CD4-positive, alpha-beta T cell treated with Interleukin-10 for 1 hour (primary cell): Measurements from ENCODE around the gene S100A16.

Source experiments
- DNase-seq: peaks from one replicate; pipeline ENCODE4 v3.0.0-alpha.2; 2020

S100A16 gene

DNA sequence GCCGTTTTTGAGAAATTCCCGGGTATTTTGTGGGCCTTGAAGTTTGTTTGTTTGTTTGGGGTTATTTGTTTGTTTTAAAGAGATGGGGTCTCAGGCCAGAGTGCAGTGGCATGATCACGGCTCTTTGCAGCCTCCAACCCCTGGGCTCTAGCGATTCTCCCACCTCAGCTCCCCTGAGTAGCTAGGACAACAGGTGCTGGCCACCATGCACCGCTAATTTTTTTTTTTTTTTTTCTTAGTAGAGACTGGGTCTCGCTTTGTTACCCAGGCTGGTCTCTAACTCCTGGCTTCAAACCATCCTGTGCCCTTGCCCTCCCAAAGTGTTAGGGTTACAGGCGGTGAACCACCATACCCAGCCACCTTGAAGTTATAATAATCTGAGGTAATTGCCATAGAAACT lies 22.9 kb upstream of the S100A16 start:
- DNase-seq: no peak

DNA sequence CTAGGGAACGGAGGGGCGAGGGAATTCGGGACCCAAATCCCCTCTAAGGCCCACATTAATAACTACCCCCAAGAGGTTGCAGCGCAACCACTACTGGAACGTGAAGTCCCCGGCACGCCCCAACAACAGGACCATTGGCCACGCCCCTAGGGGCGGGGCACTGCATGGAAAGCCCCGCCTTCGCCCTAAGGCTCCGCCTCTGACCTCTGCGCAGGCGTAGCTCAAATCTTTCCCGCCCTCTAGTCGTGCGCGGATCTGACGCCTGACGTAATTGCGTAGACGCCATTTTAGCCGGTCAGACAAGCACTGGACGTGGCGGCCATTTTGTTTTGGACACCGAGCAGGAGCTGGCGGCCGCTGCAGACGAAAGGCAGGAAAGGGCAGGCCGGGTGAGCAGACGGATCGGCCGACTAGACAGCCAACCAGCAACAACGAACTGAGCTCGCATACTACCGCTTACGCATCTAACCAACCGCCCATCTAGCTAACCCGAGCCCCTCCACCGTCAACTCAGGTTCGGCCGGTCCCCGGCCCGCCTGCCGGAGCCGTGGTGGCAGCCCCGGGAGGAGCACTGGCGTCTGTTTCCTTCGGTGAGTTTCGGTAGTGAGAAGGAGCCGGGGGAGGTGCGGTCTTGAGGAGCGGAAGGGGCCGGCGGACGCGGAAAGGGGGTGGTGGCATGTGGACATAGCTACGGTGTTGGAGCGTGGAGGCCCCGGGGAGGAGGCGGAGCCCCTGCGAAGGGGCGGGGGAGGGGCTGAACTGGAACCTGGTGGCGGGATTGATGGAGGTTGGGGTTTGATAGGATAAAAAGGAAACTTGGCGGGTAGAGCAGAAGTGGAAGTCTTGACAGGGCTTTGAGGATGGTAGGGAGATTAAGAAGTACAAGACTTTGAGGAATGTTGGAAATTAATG lies 21.1 kb upstream of the S100A16 start, which contains the start of gene CHTOP:
TSS of gene CHTOP (plus strand) at position 313 of the 912 bp plus-strand sequence. CDS start 2,523 bp downstream, outside the sequence.
- peak; percentile 97 for DNase-seq

DNA sequence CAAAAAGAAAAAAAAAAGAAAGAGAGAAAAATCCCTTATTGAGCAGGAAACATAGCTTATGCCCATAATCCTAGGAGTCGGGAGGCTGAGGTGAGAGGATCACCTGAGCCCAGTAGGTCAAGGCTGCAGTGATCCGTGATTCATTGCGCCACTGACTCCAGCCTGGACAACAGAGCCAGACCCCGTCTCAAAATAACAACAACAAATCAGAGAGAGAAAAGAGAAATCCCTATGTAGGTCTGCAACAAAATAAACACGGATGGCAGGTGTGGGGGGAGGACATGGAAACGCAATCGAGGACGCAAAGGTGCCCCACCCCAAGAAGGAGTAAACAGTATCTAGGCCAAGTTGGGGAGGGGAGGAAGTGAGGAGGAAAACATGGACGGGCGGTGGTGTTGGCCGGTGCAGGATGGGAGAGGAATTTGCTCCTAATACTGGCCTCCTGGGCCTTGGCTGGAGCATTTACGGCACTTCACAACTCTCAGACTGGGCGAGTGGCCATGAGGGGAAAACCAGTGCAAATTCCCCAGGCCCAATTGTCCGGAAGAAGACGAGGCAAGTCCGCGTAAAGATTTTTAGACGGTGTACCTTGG lies 20.3 kb upstream of the S100A16 start:
- DNase-seq: no peak

DNA sequence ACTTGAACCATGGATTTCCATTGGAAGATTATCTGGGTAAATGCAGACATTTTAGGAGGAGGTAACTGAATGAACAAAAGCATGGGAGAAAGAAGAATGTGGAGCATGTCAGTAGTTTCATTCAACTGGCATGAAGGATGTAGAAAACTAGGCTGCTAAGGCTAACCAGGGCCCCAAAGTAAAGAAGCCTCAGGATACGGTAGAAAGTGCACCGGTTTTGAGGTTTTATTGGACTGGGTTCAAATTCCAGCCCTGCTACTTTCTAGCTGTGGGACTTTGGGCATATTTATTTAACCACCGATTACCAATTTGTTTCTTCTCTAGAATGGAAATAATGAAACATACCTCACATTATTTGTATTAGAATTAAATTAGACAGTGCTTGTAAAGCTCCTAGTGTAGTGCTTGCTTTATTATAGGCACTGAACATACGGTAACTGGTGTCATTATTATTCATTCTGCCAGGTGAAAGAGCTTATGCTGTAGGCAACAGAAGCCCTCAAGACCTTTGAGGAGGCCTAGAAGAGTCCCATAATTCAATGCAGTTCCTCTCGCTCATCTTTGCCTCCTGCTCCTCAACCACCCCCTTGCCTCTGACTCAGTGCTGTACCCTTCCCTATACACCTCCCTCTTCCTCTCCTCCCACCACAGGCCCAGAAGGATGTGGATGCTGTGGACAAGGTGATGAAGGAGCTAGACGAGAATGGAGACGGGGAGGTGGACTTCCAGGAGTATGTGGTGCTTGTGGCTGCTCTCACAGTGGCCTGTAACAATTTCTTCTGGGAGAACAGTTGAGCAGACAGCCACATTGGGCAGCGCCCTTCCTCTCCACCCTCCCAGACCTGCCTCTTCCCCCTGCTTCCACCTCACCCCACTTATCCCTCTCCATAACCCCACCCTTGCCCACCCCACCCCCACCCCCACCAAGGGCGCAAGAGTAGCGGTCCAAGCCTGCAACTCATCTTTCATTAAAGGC lies 18.4 kb upstream of the S100A16 start:
- DNase-seq: no peak

DNA sequence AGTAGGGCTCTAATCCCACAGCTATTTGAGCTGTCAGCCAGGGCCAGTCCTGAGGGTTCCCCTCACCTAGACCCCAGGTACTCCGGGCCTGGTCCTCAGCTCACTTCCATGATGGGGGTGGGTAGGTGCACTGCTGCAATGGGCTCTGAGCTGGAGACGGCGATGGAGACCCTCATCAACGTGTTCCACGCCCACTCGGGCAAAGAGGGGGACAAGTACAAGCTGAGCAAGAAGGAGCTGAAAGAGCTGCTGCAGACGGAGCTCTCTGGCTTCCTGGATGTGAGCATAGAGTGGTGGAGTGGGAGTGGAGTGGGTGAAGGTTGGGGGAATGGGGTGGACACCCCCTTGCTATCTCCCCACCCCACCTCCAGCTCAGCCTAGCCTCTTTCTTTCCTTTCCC lies 17.4 kb upstream of the S100A16 start:
- no peak for DNase-seq

DNA sequence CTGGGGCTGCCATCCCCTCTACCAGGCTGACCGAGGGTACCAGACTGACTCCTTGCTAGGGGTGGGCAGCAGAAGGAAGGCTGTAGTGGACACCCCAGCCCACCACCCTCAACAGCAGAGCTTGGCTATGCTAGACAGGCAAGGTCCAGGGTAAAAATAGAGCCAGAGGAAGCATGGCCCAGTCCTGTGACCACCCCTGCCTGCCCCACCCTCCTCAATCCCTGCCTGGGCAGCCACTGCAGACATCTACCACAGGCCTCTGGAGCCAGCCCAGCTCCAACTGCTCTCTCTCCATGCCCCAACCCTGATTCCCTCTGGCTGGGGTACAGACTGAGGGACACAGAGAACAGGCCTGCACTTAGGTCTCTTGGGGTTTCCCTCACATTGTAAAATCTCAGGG lies 17.0 kb upstream of the S100A16 start:
- DNase-seq: no peak

DNA sequence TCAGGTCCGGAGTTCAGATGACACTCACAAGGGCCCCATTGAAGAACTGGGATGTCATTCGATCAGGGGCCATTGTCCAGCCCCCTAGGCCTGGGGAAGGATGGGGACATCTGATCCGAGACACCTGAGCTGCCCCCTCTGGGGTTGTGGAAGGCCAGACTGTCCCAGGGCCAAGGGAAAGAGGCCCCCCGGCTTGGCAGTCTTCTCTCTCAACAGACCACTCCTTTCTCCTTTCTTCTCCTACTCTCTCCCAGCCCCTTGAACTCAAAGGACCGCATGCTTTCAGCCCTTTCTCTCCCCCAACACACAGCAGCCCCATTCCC lies 16.4 kb upstream of the S100A16 start:
- no peak for DNase-seq

DNA sequence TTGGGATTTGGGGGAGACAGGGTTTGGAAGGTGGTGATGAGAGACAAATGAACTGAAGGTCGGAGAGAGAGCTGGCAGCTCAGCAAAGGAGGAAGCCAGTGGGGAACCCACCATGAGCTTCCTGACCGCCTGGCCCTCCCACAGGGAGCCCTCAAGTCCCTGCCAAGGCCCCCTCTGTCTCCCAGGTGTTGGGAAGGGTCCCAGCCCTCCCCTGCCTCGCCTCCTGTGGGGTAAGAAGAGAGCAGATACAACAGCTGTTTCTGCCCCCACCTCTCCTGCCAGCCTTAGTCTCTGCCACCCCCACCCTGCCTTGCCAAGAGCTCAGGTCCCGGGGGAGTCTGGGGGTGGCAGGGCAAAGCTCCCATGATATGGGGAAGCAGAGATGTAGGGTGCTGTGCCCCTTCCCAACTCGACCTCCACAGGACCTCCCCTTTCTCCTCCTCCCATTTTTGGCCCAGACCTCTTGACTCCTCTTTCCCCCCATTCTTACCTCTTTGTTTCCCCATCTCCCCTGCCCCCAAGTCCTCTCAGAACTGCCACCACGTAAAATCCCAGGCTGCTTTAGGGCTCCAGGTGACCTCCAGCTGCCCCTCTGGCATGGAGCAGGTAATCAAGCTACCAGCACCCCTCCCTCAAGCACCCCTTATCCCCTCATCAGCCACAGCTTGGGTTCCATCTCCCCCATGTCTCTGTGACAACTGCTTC lies 15.9 kb upstream of the S100A16 start:
- no peak for DNase-seq

DNA sequence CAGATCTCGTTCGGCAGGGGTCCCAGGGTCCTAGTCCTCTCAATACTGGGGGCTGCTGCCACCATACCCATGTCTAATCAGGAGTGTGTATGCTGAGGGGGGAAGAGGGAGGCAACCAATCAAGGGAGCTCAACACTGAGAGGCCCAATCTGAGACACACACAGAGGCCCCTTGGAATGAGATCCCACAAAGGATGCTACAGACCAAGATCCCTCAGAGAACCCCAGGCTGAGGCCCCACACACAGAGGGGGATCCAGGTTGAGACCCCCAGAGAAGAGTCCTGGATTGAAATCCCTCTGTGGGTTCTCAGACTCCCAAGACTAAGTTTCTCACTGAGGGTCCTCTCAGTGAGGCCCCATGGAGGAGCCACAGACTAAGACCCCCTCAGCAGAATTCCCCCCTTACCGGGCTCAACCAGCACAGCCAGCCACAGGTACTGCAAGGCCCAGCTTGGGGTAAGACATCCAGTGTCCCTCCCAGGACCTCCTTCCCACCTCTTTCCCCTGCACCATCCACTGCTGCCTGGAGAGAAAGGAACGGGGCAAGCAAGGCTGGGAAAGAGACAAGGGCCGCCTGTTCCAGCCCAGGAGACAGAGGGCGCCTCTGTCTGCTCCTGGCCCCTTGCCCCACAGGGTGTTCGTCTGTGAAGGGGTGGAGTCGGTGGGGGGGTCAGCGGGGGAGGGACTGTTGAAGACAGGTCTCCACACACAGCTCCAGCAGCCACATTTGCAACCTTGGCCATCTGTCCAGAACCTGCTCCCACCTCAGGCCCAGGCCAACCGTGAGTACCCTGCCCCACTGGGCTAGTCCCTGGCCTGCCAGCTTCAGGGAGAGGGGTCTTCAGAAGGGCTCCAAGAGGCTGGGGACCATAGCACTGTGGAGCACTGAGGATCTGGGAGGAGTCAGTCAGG lies 15.0 kb upstream of the S100A16 start, which contains the start of gene S100A1:
TSS of gene S100A1 (plus strand) at position 720 of the 912 bp plus-strand sequence. CDS start 2,088 bp downstream, outside the sequence.
- no peak for DNase-seq

DNA sequence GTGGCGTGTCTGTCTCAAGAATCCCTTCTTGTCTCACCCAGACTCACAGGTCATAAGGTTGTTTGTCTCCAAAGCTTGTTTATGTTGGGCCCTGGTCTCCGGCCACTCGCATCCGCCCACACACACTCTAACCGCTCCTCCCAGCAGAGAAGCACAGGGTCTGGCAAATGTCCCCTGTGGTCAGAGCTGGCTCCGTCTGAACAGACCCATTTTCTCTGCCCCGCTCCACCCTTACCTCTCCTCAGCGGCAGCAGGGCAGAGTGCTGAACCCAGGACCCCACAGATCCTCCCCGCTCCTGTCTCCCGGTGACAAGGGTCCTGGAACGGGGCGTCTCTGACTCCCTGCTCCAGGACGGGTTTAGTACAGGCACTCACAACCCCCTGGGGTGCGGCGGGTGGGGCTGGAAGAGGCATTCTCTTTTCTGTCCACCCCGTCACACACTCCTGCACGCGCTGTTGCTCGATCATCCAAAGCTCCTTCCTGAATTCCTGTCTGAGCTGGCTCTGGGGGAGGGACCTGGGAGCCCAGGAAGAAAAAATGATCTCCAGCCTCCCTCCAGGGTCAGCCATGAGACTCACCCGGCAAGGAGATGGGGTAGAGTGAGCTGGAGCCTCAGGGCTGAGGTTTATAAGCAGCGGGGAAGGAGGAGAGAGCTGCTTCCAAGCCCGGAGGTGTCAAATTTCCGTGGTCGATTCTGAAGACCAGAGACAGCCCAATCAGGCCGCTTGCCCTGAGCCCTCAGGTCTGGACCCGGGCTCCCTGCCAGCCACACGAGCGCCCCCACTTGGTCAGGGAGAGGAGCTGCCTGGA lies 14.2 kb upstream of the S100A16 start, which contains the start of gene S100A13:
TSS of gene S100A13 (minus strand) at position 602 of the 811 bp plus-strand sequence. CDS start 1,033 bp downstream, outside the sequence.
- DNase-seq: no peak

DNA sequence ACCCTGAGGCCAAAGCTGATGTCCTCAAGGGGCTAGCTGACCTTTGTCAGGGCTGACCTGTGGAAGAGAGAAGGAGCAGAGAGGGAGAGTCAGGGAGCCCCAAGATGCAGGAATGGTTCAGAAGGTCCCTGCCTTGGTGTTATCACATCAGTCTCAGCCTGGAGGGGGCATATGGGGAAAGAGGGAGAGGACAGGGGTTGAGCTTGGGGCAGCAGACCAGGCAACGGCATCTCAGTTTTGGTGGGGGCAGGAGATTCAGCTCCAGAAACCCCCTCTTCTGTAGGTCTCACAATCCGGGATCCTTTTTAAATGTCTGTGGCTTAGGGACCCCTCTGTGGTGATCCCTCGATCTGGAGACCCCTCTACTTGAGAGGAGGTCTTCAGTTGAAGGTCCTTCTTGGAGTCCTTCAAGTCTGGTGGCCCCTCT lies 13.6 kb upstream of the S100A16 start:
- DNase-seq: no peak

DNA sequence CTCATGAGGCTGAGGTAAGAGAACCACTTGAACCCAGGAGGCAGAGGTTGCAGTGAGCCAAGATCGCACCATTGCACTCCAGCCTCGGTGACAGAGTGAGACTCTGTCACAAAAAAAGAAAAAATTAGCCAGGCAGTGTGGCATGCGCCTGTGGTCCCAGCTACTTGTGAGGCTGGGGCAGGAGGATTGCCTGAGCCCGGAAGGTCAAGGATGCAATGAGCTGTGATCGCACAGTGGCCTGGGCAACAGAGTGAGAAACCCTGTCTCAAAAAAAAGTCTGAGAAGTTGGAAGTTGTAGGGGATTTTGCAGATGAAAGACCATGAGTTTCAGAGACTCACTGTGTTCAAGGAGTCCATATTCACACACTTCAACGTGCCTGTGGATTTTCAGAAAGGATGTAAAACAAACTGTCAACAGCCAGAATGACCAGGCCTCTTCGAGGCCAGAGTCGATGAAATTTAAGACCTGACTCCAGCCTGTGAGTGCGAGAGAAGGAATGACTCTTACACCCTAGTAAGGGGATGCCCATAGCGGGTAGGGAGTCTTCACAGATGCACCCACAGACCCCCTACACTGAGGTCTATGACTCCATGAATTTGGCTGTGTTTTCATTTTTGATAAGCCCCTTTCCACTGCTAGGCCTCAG lies 12.2 kb upstream of the S100A16 start:
- DNase-seq: no peak

DNA sequence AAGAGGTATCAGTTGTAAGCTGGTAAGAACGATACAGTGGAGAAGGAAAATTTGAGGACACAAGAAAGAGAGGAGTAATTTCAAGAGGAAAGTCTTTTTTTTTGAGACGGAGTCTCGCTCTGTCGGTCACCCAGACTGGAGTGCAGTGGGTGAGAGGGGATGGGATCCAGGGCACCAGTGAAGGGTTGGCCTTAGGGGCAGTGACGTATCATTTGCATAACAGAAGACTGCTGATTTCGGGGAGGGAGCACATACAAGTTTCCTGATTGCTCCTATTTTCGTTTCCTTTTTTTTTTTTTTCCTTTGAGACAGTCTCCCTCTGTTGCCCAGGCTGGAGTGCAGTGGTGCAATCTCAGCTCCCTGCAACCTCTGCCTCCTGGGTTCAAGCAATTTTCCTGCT lies 10.2 kb upstream of the S100A16 start:
- no peak for DNase-seq

DNA sequence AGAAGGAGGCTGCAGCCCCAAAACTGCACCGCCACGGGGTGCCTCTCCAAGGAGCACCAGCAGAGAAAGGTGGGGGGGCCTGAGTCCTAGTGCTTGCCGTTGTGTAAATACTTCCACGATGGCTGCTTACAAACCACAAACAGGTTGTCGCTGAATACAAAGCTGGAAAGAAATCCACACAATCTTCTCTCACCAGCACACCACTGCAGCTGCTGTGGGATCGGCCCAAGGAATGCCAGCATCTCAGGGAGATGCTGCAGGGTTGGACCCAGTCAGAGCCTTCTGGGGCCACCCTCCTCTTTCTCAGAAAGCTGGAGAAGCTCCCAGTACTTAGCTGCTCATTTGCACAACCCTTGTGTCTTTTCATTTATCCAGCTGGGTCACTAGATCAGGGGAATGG lies 6.2 kb upstream of the S100A16 start:
- no peak for DNase-seq

DNA sequence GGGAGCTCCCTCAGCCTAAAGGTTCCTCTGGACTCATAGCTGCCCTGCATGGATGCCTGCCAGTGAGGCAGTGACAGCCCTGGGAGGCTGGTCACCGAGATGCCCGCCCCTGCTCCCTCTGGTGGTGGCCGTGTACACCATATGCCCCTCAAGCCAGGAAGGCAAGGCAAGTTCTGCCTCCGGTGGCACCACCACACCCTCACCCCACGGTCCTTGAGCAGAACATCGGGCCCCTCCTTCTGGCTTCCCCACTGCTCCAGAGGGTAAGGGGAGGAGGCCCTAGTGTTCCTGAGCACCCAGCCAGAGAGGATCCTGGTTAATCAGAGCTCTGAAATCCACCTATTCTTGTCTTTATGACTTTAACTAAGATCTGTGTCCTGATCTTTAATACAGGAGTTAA lies 4.7 kb upstream of the S100A16 start:
- DNase-seq: peak; percentile 64

DNA sequence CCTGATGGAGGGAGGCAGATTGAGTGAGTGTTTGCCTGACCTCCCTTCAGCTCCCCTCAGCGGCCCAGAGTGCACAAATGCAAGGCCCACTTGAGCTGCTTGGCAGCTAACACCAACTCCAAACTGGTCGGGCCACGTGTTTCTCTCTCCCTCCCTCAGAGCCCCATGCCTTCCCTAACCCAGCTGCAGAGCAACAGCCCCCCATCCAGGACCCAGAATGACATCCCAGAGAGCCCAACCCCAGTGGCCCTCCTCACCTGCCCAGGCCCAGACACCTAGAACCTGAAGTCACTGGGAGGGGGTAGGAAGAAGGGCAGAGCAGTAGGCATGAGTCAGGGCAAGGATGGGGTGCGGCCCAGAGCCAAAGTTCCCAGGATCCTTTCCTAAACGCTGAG lies 4.0 kb upstream of the S100A16 start:
- no peak for DNase-seq

DNA sequence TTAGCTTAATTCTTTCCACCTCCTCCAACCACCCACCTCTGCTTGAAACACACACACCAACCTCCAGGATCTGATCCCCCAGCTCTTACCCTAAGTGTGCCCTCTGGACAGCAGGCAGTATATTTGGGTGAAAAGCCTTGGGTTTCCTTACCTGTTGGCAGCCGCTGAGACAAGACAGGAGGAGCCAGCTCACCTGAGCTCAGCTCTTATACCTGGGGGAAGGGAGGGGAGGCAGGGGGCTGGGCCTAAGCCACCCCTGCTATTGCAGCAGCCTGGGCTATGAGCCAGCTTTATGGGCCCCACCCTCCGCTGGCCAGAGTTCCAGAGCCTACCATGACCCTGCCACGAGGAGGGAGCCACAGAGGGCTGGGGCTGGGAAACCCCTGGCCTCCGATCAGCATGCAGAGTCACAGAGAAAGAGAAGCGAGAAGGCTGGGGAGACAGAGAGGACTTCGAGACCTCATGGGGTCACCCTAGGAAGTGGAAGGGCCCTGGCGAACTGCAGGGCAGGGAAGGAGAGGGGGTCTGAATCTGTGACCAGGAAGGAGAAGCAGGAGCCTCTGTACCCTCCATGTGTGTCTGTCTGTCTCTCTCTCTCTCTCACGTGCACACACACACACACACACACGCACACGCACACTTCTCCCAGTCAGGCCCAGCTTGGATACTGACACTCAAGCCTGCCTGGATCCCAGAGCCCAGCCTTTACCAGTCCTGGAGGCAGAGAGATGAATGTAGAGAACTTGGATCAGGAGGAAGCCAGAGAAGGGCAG lies 3.4 kb upstream of the S100A16 start, which contains the start of gene S100A14:
TSS of gene S100A14 (minus strand) at position 182 of the 773 bp plus-strand sequence. CDS start 467 bp downstream, outside the sequence.
- DNase-seq: no peak

DNA sequence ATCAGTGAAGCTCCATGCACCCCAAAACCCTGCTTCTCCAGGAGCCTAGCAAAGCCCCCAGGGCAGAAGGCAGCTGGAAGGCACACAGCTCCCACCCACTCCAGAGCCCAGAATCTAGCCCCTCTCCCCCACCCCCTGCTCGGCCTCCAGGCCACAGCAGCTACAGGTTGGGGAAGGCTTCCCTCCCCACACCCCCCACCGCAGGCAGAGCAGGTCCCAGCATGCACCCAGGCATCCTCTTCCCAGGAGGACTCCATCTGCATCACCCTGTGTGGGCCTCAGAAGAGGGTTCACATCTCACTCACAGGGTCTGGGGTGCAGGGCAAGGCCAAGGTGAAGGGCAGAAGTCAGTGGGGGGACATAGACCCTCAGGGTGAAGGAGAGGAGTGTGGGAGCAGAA lies 2.5 kb upstream of the S100A16 start:
- no peak for DNase-seq

DNA sequence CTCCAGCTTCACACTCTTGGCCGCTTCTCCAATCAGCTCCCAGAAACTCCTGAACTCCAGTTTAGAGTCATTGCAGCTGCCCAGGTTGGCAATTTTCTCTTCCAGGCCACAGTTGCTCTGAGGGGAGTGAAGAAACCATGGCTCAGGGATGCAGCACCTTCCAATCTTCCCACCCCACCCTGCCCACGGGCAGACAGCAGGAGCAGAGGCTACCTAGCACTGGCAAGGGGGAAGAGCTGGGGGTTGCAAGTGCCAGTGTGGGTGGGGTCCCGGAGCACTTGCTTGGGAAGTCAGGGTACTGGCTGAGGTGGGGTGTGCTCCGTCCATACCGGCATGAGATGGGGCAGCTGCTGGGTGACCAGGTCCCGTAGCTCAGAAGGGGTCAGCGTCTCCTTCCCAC lies 2.0 kb upstream of the S100A16 start:
- no peak for DNase-seq
